ENCODE results near the gene SLAIN1. TPM values are rescaled to one million over a fixed set of nuclear protein-coding genes. Genes with fewer than 3 reads are reported as not detected.

SLAIN1 gene
- total and polyA plus RNA-seq, 2 of the 13 experiments (the other 11 are each of a cell fraction or from before 2014, with no cell fraction given) = 1.2 to 4.5 TPM

DNA sequence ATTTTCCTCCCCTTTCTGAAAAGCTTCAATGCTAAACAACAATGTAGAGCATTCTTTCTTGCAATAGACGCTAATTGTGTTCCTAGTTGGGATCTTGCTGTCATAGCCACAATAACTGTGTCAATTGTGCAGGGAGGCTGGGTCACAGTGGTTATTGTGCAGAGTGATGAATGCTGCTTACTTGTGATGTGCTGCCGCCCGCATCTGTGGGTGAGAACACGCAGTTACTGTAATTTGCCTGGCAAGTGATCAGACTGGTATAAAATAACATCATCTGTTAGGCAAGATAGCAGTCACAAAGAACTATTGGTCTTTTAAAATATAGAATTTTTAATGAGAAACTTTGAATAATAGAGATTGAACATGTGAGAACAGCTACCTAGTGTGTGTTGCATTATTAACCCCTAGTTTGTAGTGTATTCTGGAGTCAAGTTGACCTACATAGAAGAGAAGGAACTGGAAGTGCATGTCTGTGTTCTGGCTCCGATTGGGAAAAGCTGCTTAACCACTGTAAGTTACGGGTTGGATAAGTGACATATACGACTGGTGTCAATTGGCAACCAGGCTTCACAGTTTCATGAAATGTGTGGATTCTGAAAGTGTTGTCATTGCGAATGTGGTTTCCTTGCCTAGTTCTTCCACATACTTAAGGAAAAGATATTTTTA, 43.6 kb downstream of the SLAIN1 start:
- no peak overlapping the region for H3K4me2 ChIP-seq (ENCODE audit: low read depth, low read length)
- intact Hi-C loops (cut with micrococcal nuclease; ENCODE audit: unreplicated experiment) = no loop called here

GRCh38 chr13:77741597-77741972, 44.1 kb downstream of the SLAIN1 start:
- Histone ChIP-seq H3K36me3 (replicated peaks in 1 of 2; ENCODE audit: control insufficient read depth in 1 of 2, insufficient read depth in 2 of 2, low read length in 2 of 2) (no peaks in the 10 kb centered on the region), H3K79me2 (ENCODE audit: insufficient read depth, low read length) (no peaks in the 10 kb centered on the region), H2AFZ (ENCODE audit: low read length) (no peak overlapping the region), H3K9me3 (ENCODE audit: low read length) (no peaks in the 10 kb centered on the region), H3K4me1 (ENCODE audit: insufficient read depth, low read length) (no peaks in the 10 kb centered on the region), H3K27me3 (ENCODE audit: control insufficient read depth in 1 of 2, insufficient read depth in 2 of 2, low read length in 2 of 2) (no peaks in the 10 kb centered on the region), H4K20me1 (ENCODE audit: insufficient read depth, low read length) (no peaks in the 10 kb centered on the region), H3K27ac (ENCODE audit: extremely low read length, insufficient read depth, low read length) (no peak overlapping the region), H3K4me2 (ENCODE audit: low read depth, low read length) (no peak overlapping the region), H3K4me3 (replicated peaks in 1 of 3; ENCODE audit: insufficient read depth in 1 of 3, low read depth in 2 of 3, low read length in 3 of 3) (no peak overlapping the region), H3K9ac (ENCODE audit: insufficient read depth, low read depth, low read length) (no peak overlapping the region)
- in situ Hi-C loops (cut with HindIII; ENCODE audit: extremely low pct_ligation_motif_present, low pct_unique_long_range_greater_than_20kb) = no loop called here
- ATAC-seq (no peak), FAIRE-seq (no peak), DNase-seq (ENCODE audit: low spot score) (no peak)
- WGBS (ENCODE audit: low lambda C conversion rate) = 78% methylated on average over 1 of the region's 1 CpG
- ChIA-PET POLR2A (no interaction called here), CTCF (ENCODE audit: low intra/inter-chr PET ratio, low total read pairs) (no interaction called here)
- TF ChIP-seq, protein P1, sequence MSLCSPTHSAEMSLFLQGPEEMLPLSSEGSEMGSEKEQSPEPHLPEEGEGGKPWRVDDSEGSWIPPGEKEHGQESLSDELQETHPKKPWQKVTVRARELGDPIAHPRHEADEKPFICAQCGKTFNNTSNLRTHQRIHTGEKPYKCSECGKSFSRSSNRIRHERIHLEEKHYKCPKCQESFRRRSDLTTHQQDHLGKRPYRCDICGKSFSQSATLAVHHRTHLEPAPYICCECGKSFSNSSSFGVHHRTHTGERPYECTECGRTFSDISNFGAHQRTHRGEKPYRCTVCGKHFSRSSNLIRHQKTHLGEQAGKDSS (CRISPR knock-in tag; IDR thresholded peaks at IDR 0.05; ENCODE audit: borderline replicate concordance, low read depth) = no peak
- TF ChIP-seq MIER2 (CRISPR knock-in tag; IDR thresholded peaks at IDR 0.05) = no peak
- no peak for TF ChIP-seq BCLAF1 (IDR thresholded peaks at IDR 0.05)
- no peak for TF ChIP-seq ATF7-NPFF (CRISPR knock-in tag; IDR thresholded peaks at IDR 0.05; ENCODE audit: low read depth)
- no TSS peak for BruUV-seq (replicated peaks)
- intact Hi-C loops (cut with micrococcal nuclease; ENCODE audit: unreplicated experiment) = no loop called here

More for the DNA sequence above, 43.6 kb downstream of the SLAIN1 start:
- Histone ChIP-seq H3K4me1 (ENCODE audit: insufficient read depth, low read length) (no peaks in the 10 kb centered on the region), H2AFZ (ENCODE audit: low read length) (no peak overlapping the region), H3K27ac (ENCODE audit: extremely low read length, insufficient read depth, low read length) (no peak overlapping the region), H3K9me3 (ENCODE audit: low read length) (no peaks in the 10 kb centered on the region), H4K20me1 (ENCODE audit: insufficient read depth, low read length) (no peaks in the 10 kb centered on the region), H3K27me3 (ENCODE audit: control insufficient read depth in 1 of 2, insufficient read depth in 2 of 2, low read length in 2 of 2) (no peaks in the 10 kb centered on the region), H3K79me2 (ENCODE audit: insufficient read depth, low read length) (no peaks in the 10 kb centered on the region), H3K9ac (ENCODE audit: insufficient read depth, low read depth, low read length) (no peak overlapping the region), H3K4me3 (replicated peaks in 1 of 3; ENCODE audit: insufficient read depth in 1 of 3, low read depth in 2 of 3, low read length in 3 of 3) (no peak overlapping the region), H3K36me3 (replicated peaks in 1 of 2; ENCODE audit: control insufficient read depth in 1 of 2, insufficient read depth in 2 of 2, low read length in 2 of 2) (no peaks in the 10 kb centered on the region)
- ChIA-PET POLR2A (interaction anchor here (0.6 kb wide), 1 partner anchor 43 kb away, joined by 4 read pairs; no protein-coding TSS in a partner anchor), CTCF (ENCODE audit: low intra/inter-chr PET ratio, low total read pairs) (no interaction called here)
- TF ChIP-seq ZEB1 (IDR thresholded peaks at IDR 0.05; ENCODE audit: insufficient replicate concordance, low read depth) = no peak
- TF ChIP-seq RXRB (CRISPR knock-in tag; IDR thresholded peaks at IDR 0.05; ENCODE audit: borderline replicate concordance) = no peak
- TF ChIP-seq ZNF724P (CRISPR knock-in tag; IDR thresholded peaks at IDR 0.05; ENCODE audit: borderline replicate concordance) = no peak
- TF ChIP-seq GLMP (CRISPR knock-in tag; IDR thresholded peaks at IDR 0.05; ENCODE audit: borderline replicate concordance) = no peak
- DNase-seq (ENCODE audit: low spot score) (no peak), ATAC-seq (no peak), FAIRE-seq (no peak)
- in situ Hi-C loops (cut with HindIII; ENCODE audit: extremely low pct_ligation_motif_present, low pct_unique_long_range_greater_than_20kb) = no loop called here
- WGBS (ENCODE audit: low lambda C conversion rate) = 77% methylated on average over 8 of the region's 8 CpGs
- BruUV-seq (replicated peaks) = no TSS peak

Measured in HepG2 (cell line).